Measurements from ENCODE around the gene HMGCR.

Gene HMGCR

DNA sequence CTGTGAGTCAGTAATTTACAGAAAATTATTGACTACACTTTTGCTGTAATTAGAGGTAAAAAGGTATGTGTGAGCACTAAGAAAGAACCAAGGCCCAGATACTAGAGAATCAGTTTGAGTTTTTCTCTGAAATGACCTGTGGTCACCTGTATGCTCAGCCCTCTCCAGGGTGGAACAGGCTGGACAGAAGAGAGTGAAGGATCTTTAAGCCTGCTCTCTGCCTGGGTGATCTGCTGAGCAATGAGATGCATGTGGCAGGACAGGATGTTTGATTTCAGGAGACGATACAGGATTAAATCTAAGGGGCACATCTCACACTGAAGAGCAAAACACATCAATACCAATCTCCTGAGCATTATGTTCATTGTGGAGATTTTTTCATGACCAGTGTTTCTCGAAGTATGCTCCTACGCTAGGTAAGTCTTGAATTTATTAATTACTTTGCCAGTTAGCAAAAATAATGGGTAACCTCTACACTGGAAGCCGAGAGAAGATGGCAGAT lies 25.5 kb downstream of the HMGCR start:
- Mint-ChIP-seq H3K27ac (no peak overlapping the region), H3K9me3 (no peaks in the 10 kb centered on the region), H3K4me1 (peaks cover 9% of the 10 kb centered on the region), H3K4me3 (no peak overlapping the region), H3K27me3 (no peaks in the 10 kb centered on the region)
- ATAC-seq (no peak), DNase-seq (no peak)

DNA sequence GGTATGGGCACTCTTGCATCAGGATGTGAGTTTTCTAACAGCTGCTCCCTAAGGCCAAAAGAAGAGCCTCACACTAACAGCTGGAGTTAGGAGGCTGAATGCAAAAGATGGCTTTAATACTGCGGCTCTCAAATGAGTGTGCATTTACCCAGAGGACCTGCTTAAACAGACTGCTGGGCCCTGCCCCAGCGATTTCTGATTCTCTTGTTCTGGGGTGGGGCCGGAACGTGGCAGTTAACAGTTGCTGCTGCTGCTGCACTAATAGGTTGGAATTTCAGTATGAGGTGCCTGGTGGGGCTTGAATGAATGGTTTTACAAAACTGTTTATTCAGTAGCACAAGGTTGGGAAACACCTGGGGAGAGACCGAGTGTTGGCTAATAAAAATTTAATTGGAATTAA lies 26.1 kb downstream of the HMGCR start:
- no peak for ATAC-seq
- DNase-seq: no peak
- no peak overlapping the region for H3K4me3 Mint-ChIP-seq
- H3K9me3 Mint-ChIP-seq: no peaks in the 10 kb centered on the region
- no peaks in the 10 kb centered on the region for H3K27me3 Mint-ChIP-seq
- H3K4me1 Mint-ChIP-seq: peaks cover 8% of the 10 kb centered on the region
- no peak overlapping the region for H3K27ac Mint-ChIP-seq

- no peaks in the 10 kb centered on the region for H3K9me3 Mint-ChIP-seq
- H3K27ac Mint-ChIP-seq: no peak overlapping the region
- DNase-seq (no peak), ATAC-seq (no peak)
- H3K4me3 Mint-ChIP-seq: no peak overlapping the region
- H3K4me1 Mint-ChIP-seq: peaks cover 8% of the 10 kb centered on the region
- H3K27me3 Mint-ChIP-seq: no peaks in the 10 kb centered on the region
Measured at GRCh38 chr5:75363726-75364495, 26.9 kb downstream of the HMGCR start.

DNA sequence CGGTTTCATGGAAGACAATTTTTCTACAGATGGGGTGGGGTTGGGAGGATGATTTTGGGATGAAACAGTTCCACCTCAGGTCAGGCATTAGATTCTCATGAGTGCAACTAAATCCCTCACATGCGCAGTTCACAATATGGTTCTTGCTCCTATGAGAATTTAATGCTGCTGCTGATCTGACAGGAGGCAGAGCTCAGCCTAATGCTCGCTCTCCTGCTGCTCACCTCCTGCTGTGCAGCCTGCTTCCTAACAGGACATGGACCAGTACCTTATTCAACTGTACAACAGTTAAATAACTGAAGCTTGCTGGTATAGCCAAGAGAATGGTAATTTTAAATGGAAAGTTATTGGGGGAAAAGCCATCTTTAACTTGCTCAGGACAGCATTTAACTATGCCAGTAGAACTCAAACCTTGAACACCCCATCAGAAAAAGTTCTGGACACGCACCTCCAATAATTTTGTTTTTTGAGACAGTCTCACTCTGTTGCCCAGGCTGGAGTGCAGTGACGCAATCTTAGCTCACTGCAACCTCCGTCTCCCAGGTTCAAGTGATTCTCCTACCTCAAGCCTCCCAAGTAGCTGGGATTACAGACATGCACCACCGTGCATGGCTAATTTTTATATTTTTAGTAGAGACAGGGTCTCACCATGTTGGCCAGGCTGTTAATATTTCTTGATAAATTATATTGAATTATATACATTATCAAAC lies 27.7 kb downstream of the HMGCR start:
- H3K27me3 Mint-ChIP-seq: no peaks in the 10 kb centered on the region
- H3K4me3 Mint-ChIP-seq: no peak overlapping the region
- no peak overlapping the region for H3K27ac Mint-ChIP-seq
- ATAC-seq (no peak), DNase-seq (no peak)
- no peaks in the 10 kb centered on the region for H3K9me3 Mint-ChIP-seq
- peaks cover 8% of the 10 kb centered on the region for H3K4me1 Mint-ChIP-seq

- Mint-ChIP-seq H3K4me1 (peaks cover 8% of the 10 kb centered on the region), H3K4me3 (no peak overlapping the region), H3K27me3 (no peaks in the 10 kb centered on the region), H3K9me3 (no peaks in the 10 kb centered on the region), H3K27ac (peak overlapping the region in 1 of 2 donors; percentile 38)
- no peak for ATAC-seq
- no peak for DNase-seq
Measured at GRCh38 chr5:75365740-75366139, 28.7 kb downstream of the HMGCR start.

DNA sequence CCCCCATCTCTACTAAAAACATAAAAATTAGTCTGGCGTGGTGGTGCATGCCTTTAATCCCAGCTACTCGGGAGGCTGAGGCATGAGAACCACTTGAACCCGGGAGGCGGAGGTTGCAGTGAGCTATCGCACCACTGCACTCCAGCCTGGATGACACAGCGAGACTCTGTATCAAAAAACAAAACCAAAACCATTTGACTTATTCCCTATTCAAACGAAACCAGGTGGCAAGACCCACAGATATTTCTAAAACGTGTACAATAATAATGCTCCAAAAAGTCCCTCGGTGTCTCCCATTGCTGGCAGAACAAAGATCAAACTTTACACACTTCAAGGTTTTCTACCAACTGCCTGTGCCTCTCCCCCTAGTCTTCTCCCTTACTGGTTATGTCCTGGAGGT lies 29.8 kb downstream of the HMGCR start:
- Mint-ChIP-seq H3K27me3 (no peaks in the 10 kb centered on the region), H3K4me3 (no peak overlapping the region), H3K9me3 (no peaks in the 10 kb centered on the region), H3K27ac (peak overlapping the region in 1 of 2 donors; percentile 69), H3K4me1 (peaks cover 8% of the 10 kb centered on the region)
- peak; percentile 54 for ATAC-seq
- DNase-seq: no peak

DNA sequence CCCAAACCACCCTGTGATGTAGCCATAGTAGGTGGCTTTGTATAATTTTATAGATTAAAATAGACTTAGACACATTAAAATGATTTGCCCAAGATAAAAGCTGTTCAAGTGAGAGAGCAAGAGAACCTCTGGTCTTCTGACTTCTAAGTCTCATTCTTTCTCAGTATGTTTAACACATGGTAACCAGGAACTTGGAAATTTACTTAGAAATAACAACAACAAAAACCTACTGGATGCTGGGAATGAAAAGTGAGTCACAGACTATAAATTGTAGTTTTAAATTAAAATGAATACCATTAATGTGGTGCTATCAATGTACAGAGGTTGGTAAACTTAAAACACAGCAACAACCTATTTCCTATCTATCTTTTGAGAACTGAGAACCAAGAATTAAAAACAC lies 30.4 kb downstream of the HMGCR start:
- ATAC-seq: no peak
- peaks cover 8% of the 10 kb centered on the region for H3K4me1 Mint-ChIP-seq
- H3K9me3 Mint-ChIP-seq: no peaks in the 10 kb centered on the region
- DNase-seq: no peak
- H3K4me3 Mint-ChIP-seq: no peak overlapping the region
- H3K27ac Mint-ChIP-seq: peak overlapping the region; percentile 36 to 69
- no peaks in the 10 kb centered on the region for H3K27me3 Mint-ChIP-seq

DNA sequence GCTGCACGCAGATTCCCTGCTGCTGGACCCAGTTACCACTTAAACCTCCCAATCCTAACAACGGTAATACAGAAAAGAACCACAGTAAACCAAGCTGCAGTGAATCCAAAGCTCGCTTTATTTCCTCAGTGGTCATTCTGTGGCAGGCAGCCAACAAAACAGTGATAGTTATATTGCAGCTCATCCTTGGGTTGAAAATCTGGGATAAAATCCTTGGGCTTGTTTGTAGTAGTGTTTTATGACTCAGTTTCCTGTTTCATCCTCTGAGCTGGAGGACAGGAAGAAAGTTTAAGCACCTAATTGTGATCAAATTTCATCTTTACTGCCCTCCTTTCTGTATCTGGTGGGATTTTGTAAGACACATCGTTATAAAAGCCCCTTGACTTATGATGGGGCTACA lies 31.4 kb downstream of the HMGCR start:
- no peak overlapping the region for H3K27ac Mint-ChIP-seq
- no peaks in the 10 kb centered on the region for H3K27me3 Mint-ChIP-seq

GRCh38 chr5:75373862-75374261 lies 36.8 kb downstream of the HMGCR start:
- no peak for DNase-seq
- Mint-ChIP-seq H3K4me1 (no peaks in the 10 kb centered on the region), H3K9me3 (no peaks in the 10 kb centered on the region), H3K27me3 (no peaks in the 10 kb centered on the region), H3K27ac (no peak overlapping the region), H3K4me3 (no peak overlapping the region)
- ATAC-seq: no peak

More for the DNA sequence above, 31.4 kb downstream of the HMGCR start:
- Mint-ChIP-seq H3K9me3 (no peaks in the 10 kb centered on the region), H3K4me1 (peaks cover 8% of the 10 kb centered on the region), H3K4me3 (no peak overlapping the region)
- no peak for DNase-seq
- ATAC-seq: no peak

DNA sequence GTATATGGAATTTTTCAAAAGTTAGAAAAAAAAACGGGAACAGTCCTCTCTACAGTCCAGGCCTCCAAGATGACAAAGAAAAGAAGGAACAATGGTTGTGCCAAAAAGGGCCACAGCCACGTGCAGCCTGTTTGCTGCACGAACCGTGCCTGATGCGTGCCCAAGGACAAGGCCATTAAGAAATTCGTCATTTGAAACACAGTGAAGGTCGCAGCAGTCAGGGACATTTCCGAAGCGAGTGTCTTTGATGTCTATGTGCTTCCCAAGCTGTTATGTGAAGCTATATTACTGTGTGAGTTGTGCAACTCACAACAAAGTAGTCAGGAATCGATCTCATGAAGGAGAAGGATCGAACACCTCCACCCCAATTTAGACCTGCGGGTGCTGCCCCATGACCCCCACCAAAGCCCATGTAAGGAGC lies 37.4 kb downstream of the HMGCR start:
- H3K27ac Mint-ChIP-seq: no peak overlapping the region
- no peaks in the 10 kb centered on the region for H3K27me3 Mint-ChIP-seq
- H3K4me3 Mint-ChIP-seq: no peak overlapping the region
- H3K4me1 Mint-ChIP-seq: no peaks in the 10 kb centered on the region
- H3K9me3 Mint-ChIP-seq: no peaks in the 10 kb centered on the region
- DNase-seq: no peak
- no peak for ATAC-seq

- ATAC-seq (no peak), DNase-seq (no peak)
- no peak overlapping the region for H3K27ac Mint-ChIP-seq
- no peaks in the 10 kb centered on the region for H3K9me3 Mint-ChIP-seq
- H3K27me3 Mint-ChIP-seq: no peaks in the 10 kb centered on the region
- H3K4me1 Mint-ChIP-seq: no peaks in the 10 kb centered on the region
- H3K4me3 Mint-ChIP-seq: no peak overlapping the region
Measured at GRCh38 chr5:75375414-75375813, 38.4 kb downstream of the HMGCR start.

- H3K27ac Mint-ChIP-seq: no peak overlapping the region
- no peaks in the 10 kb centered on the region for H3K27me3 Mint-ChIP-seq
- H3K4me3 Mint-ChIP-seq: no peak overlapping the region
- no peaks in the 10 kb centered on the region for H3K4me1 Mint-ChIP-seq
- no peak for DNase-seq
- H3K9me3 Mint-ChIP-seq: no peaks in the 10 kb centered on the region
- no peak for ATAC-seq
Measured at GRCh38 chr5:75380099-75380498, 43.1 kb downstream of the HMGCR start.

DNA sequence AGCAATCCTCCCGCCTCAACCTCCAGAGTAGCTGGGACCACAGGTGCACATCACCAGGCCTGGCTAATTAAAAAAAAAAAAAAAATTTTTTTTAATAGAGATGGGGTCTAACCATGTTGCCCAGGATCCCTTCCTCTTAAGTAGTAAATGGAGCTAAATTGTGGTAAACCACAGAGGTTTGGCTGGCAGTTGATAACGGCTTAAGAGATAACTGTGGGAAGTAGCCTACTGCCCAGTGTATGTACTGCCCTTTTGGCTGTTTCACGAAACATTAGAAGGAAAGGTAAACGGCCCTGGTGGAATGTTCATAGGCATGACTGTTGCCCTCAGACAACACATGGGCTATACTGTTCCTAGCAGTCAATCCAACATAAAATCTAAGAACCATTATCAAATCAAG lies 44.4 kb downstream of the HMGCR start:
- ATAC-seq: no peak
- no peak for DNase-seq
- Mint-ChIP-seq H3K4me3 (no peak overlapping the region), H3K27me3 (no peaks in the 10 kb centered on the region), H3K9me3 (no peaks in the 10 kb centered on the region), H3K4me1 (no peaks in the 10 kb centered on the region), H3K27ac (no peak overlapping the region)

DNA sequence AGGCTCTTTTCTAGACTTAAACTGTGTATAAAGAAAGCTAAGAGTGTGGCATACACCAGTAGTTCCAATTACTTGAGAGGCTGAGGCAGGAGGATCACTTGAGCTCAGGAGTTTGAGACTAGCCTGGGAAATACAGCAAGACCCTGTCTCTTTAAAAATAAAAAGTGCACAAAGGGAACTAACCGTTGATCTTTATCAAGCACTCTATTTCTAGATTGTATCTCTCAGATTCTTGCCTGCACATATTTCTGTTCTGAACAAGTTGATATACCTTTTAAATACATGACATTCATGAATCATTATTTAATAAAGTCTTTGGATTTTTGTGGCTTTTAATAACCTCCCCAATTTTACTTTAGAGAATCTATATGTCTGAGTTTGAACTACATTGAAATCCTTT lies 47.2 kb downstream of the HMGCR start:
- no peak overlapping the region for H3K4me3 Mint-ChIP-seq
- H3K4me1 Mint-ChIP-seq: no peaks in the 10 kb centered on the region
- H3K9me3 Mint-ChIP-seq: no peaks in the 10 kb centered on the region
- DNase-seq: no peak
- no peak overlapping the region for H3K27ac Mint-ChIP-seq
- no peaks in the 10 kb centered on the region for H3K27me3 Mint-ChIP-seq
- ATAC-seq: no peak

GRCh38 chr5:75387806-75388205 lies 50.8 kb downstream of the HMGCR start:
- no peak for DNase-seq
- no peaks in the 10 kb centered on the region for H3K9me3 Mint-ChIP-seq
- no peak overlapping the region for H3K27ac Mint-ChIP-seq

DNA sequence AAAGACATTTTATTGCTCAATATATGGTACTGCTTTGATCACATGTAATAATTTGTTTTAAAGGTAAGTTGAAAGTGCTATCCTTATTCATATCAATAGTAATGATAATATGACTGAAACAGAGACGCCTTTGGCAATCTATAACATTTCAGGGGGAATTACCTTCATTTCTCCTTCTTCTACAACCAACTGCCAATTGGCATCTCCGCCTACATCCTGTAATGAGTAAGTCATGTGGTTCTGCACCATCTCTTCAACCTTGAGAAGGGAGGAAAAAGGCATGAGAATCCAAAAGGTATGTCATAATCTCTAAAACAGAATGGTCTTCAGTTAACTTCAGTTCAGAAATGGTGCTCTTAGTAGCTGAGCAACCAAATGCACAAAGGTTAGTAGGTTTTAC lies 52.4 kb downstream of the HMGCR start:
- DNase-seq: peak in 1 of 2 donors; percentile 50

More at GRCh38 chr5:75387806-75388205, 50.8 kb downstream of the HMGCR start:
- Mint-ChIP-seq H3K4me3 (no peak overlapping the region), H3K27me3 (no peaks in the 10 kb centered on the region), H3K4me1 (peaks cover 7% of the 10 kb centered on the region)
- ATAC-seq: no peak

More for the DNA sequence above, 52.4 kb downstream of the HMGCR start:
- H3K27ac Mint-ChIP-seq: peak overlapping the region in 1 of 2 donors; percentile 29
- no peaks in the 10 kb centered on the region for H3K9me3 Mint-ChIP-seq
- H3K4me1 Mint-ChIP-seq: peaks cover 7% of the 10 kb centered on the region
- peak; percentile 100 for ATAC-seq
- H3K27me3 Mint-ChIP-seq: no peaks in the 10 kb centered on the region
- H3K4me3 Mint-ChIP-seq: no peak overlapping the region

Measured in stimulated activated naive CD8-positive, alpha-beta T cell treated with anti-CD3 and anti-CD28 coated beads, Interleukin-15, amount 100 ng/mL, for 72 hours (primary cell).